HepG2 (cell line): Measurements from ENCODE around the gene VSIR. TPM values are rescaled to one million over a fixed set of nuclear protein-coding genes. Genes with fewer than 3 reads are reported as not detected.

Experiments
- ATAC-seq: fragments of 200-7000 bp; cut with Tn5 transposase; 3 replicates; pipeline ENCODE4 v1.9.1; 2020; ENCODE audit warnings: mild to moderate bottlenecking, moderate library complexity
- BruUV-seq: library from RNA; stranded (reverse); fragments of 400-500 nt; replicated peaks from 2 replicates; lab custom pipeline; 2021; lab: Mats Ljungman, UMichigan
- CTCF ChIA-PET: fragments of 300-600 bp; formaldehyde crosslinking; extraction: SDS; loops from one replicate; lab custom pipeline; 2021; ENCODE audit warnings: low total read pairs, inconsistent platforms, low intra/inter-chr PET ratio; lab: Yijun Ruan, JAX
- POLR2A ChIA-PET: fragments of 350-600 bp; sonication (Branson Sonifier 250); formaldehyde crosslinking; loops from one replicate; lab custom pipeline; 2020; ENCODE audit warnings: antibody characterized with exemption, inconsistent platforms; lab: Yijun Ruan, JAX
- DNase-seq: peaks from one replicate; pipeline ENCODE4 v3.0.0-alpha.2; 2015; ENCODE audit warnings: low spot score
- FAIRE-seq: peaks from 3 replicates; lab custom pipeline; 2011; peaks lifted over from hg19 to GRCh38; lab: Jason Lieb, UNC
- H2AFZ ChIP-seq: one replicate; pipeline ENCODE4 v1.6.1; 2011; ENCODE audit warnings: low read length, inconsistent platforms
- H3K27ac ChIP-seq: fragments of 300-600 bp; 3 replicates; pipeline ENCODE4 v1.8.0; 2011; ENCODE audit warnings: mixed run types, mild to moderate bottlenecking, mixed read lengths, low read length, inconsistent platforms; ENCODE audit not compliant: insufficient read depth; ENCODE audit errors: extremely low read length
- H3K27me3 ChIP-seq, 2 experiments: fragments of 200-600 bp in 1 of 2; 2 replicates in 1 of 2; 3 replicates in 1 of 2; pipeline versions ENCODE4 v1.6.0 to v1.8.0; 2011; ENCODE audit warnings: low read length in 2 of 2, mild to moderate bottlenecking in 2 of 2, moderate library complexity in 2 of 2, inconsistent platforms in 1 of 2; ENCODE audit not compliant: insufficient read depth in 2 of 2, control insufficient read depth in 1 of 2
- H3K36me3 ChIP-seq, 2 experiments: fragments of 200-600 bp in 1 of 2; replicated peaks in 1 of 2; 2 replicates in 1 of 2; 3 replicates in 1 of 2; pipeline versions ENCODE4 v1.5.1 to v1.8.0; 2011; ENCODE audit warnings: low read length in 2 of 2, inconsistent platforms in 1 of 2; ENCODE audit not compliant: insufficient read depth in 2 of 2, control insufficient read depth in 1 of 2
- H3K4me1 ChIP-seq: 2 replicates; pipeline ENCODE4 v1.5.1; 2012; ENCODE audit warnings: low read length, inconsistent platforms; ENCODE audit not compliant: insufficient read depth
- H3K4me2 ChIP-seq: 2 replicates; pipeline ENCODE4 v1.6.0; 2011; ENCODE audit warnings: low read depth, low read length, inconsistent platforms
- H3K4me3 ChIP-seq, 3 experiments: fragments of 200-600 bp in 1 of 3; sonication (generic), shearing (Covaris generic) in 1 of 3; replicated peaks in 1 of 3; 2 replicates each; pipeline ENCODE4 v1.5.1; 2011 to 2016; ENCODE audit warnings: low read length in 3 of 3, inconsistent platforms in 2 of 3, low read depth in 2 of 3, mild to moderate bottlenecking in 2 of 3, control low read depth in 1 of 3, mixed read lengths in 1 of 3; ENCODE audit not compliant: insufficient read depth in 1 of 3
- H3K79me2 ChIP-seq: one replicate; pipeline ENCODE4 v1.6.1; 2011; ENCODE audit warnings: low read length, inconsistent platforms; ENCODE audit not compliant: insufficient read depth
- H3K9ac ChIP-seq: 2 replicates; pipeline ENCODE4 v1.6.0; 2011; ENCODE audit warnings: mild to moderate bottlenecking, low read depth, low read length, inconsistent platforms; ENCODE audit not compliant: insufficient read depth
- H3K9me3 ChIP-seq: 2 replicates; pipeline ENCODE4 v1.5.1; 2012; ENCODE audit warnings: mild to moderate bottlenecking, low read length
- H4K20me1 ChIP-seq: 2 replicates; pipeline ENCODE4 v1.6.0; 2011; ENCODE audit warnings: inconsistent platforms, mild to moderate bottlenecking, low read length, moderate library complexity; ENCODE audit not compliant: insufficient read depth
- HOXA3 ChIP-seq: sonication (generic); formaldehyde crosslinking; IDR thresholded peaks from 2 replicates; pipeline ENCODE4 v1.5.0; 2020; ENCODE audit warnings: missing genetic modification reagents
- WGBS: methylation state at CpG from one replicate; pipeline ENCODE4 v1.1.6; 2017; ENCODE audit warnings: low lambda C conversion rate; 5-methylcytosine and 5-hydroxymethylcytosine counted together
- in situ Hi-C: cut with HindIII; loops from 2 replicates; pipeline ENCODE4 v1.10.0; 2017; ENCODE audit warnings: low pct_unique_long_range_greater_than_20kb; ENCODE audit not compliant: extremely low pct_ligation_motif_present
- intact Hi-C: fragments of 100-400 bp; cut with micrococcal nuclease; formaldehyde crosslinking; loops from one replicate; pipeline ENCODE4 v1.10.0; 2022; ENCODE audit not compliant: unreplicated experiment
- polyA plus RNA-seq, 8 experiments: library from polyadenylated mRNA; depleted of rRNA in 3 of 8; stranded (reverse) in 7 of 8; unstranded in 1 of 8; fragments of >200 nt; fragmentation: Illumina TruSeq in 4 of 8; extraction: Trizol in 4 of 8; gene quantifications; 2 replicates each; pipeline versions ENCODE4 v1.2.1 to v1.2.3, GENCODE V29; 2011 to 2016; ENCODE audit warnings: low read depth in 4 of 8, missing spikeins in 1 of 8, mixed read lengths in 1 of 8; ENCODE audit not compliant: insufficient read depth in 1 of 8
- total RNA-seq, 5 experiments: library from RNA; depleted of rRNA; stranded (reverse); fragments of >200 nt; fragmentation: Illumina TruSeq; extraction: Trizol; gene quantifications; 2 replicates each; pipeline ENCODE4 v1.2.3, GENCODE V29; 2016; ENCODE audit warnings: low read depth in 1 of 5
- TF ChIP-seq, protein P1 (sequence below): sonication (generic); formaldehyde crosslinking; IDR thresholded peaks from 2 replicates; pipeline ENCODE4 v1.8.0; 2022; ENCODE audit warnings: missing genetic modification reagents, mild to moderate bottlenecking, moderate library complexity, borderline replicate concordance

VSIR gene
- total and polyA plus RNA-seq, 2 of the 13 experiments (the other 11 are each of a cell fraction or from before 2014, with no cell fraction given) = 0.44 to 3.2 TPM

DNA sequence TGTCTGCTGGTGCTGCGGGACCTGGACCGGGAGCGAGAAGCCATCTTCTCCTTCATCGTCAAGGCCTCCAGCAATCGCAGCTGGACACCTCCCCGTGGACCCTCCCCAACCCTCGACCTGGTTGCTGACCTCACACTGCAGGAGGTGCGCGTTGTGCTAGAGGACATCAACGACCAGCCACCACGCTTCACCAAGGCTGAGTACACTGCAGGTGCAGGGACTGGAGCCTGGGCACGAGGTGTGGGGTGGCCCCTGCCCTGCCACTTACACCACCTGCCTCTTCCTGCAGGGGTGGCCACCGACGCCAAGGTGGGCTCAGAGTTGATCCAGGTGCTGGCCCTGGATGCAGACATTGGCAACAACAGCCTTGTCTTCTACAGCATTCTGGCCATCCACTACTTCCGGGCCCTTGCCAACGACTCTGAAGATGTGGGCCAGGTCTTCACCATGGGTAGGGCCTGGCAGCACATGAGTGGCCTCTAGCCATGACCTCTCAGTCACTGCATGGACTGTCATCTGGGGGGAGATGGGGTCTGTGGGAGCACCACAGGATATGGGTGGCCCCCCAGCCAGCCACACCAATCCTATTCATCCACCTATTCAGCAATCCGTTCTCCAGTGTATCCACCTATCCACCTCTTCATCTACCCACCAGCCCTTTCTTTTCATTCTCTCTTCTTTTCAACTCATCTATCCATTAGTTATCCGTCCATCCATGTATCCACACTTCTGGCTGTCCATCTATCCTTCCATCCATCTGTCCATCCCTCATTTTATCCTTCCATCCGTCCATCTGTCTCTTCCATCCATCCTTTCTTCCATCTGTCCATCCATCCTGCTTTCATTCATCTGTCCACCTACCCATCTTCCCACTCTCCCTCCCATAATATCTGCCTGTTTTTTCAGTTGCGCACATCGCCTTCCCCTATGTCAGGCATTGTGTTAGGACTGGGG, 34.5 kb upstream of the VSIR start:
- Histone ChIP-seq H3K27me3 (peaks cover 5 to 16% of the 10 kb centered on the region in 2 experiments; a peak in 4 of 5 replicates), H3K79me2 (no peaks in the 10 kb centered on the region), H4K20me1 (no peaks in the 10 kb centered on the region), H3K27ac (no peak overlapping the region), H3K36me3 (no peaks in the 10 kb centered on the region), H3K4me3 (no peak overlapping the region), H3K9me3 (no peaks in the 10 kb centered on the region), H3K4me1 (peaks cover 9% of the 10 kb centered on the region; the same call in 1 of the 2 replicates), H3K4me2 (no peak overlapping the region), H3K9ac (no peak overlapping the region), H2AFZ (no peak overlapping the region)
- intact Hi-C loops (no loop called here), in situ Hi-C loops (no loop called here)
- ATAC-seq = no peak
- no peak for DNase-seq
- TF ChIP-seq, protein P1, sequence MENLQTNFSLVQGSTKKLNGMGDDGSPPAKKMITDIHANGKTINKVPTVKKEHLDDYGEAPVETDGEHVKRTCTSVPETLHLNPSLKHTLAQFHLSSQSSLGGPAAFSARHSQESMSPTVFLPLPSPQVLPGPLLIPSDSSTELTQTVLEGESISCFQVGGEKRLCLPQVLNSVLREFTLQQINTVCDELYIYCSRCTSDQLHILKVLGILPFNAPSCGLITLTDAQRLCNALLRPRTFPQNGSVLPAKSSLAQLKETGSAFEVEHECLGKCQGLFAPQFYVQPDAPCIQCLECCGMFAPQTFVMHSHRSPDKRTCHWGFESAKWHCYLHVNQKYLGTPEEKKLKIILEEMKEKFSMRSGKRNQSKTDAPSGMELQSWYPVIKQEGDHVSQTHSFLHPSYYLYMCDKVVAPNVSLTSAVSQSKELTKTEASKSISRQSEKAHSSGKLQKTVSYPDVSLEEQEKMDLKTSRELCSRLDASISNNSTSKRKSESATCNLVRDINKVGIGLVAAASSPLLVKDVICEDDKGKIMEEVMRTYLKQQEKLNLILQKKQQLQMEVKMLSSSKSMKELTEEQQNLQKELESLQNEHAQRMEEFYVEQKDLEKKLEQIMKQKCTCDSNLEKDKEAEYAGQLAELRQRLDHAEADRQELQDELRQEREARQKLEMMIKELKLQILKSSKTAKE (CRISPR knock-in tag) = no peak
- TF ChIP-seq HOXA3 = no peak
- POLR2A ChIA-PET = no interaction called here
- CTCF ChIA-PET = no interaction called here
- FAIRE-seq = no peak
- no TSS peak for BruUV-seq
- WGBS = 61% methylated on average over 20 of the region's 21 CpGs
